IPS-20b (cell line): Measurements from ENCODE around the gene CELF5.
"Not testable (repeated sequence)": the region's sequence is repeated elsewhere in the genome, so short reads cannot be mapped to it uniquely, and the experiment has no call there.

Experiments used
- H3K27ac ChIP-seq: one replicate; pipeline ENCODE4 v1.5.1; 2013; ENCODE audit warnings: low read length
- H3K27me3 ChIP-seq: 2 replicates; pipeline ENCODE4 v1.6.1; 2013; ENCODE audit warnings: mild to moderate bottlenecking, low read length, inconsistent platforms; ENCODE audit not compliant: insufficient read depth
- H3K36me3 ChIP-seq: 2 replicates; pipeline ENCODE4 v1.6.1; 2013; ENCODE audit warnings: low read depth, mild to moderate bottlenecking, inconsistent platforms, low read length, moderate library complexity; ENCODE audit not compliant: insufficient read depth
- H3K4me1 ChIP-seq: 2 replicates; pipeline ENCODE4 v1.6.1; 2013; ENCODE audit warnings: mild to moderate bottlenecking, control low read depth, inconsistent platforms, low read length, moderate library complexity; ENCODE audit not compliant: insufficient read depth
- H3K4me3 ChIP-seq: 2 replicates; pipeline ENCODE4 v1.5.1; 2013; ENCODE audit warnings: mild to moderate bottlenecking, low read length, inconsistent platforms
- H3K9ac ChIP-seq: 2 replicates; pipeline ENCODE4 v1.6.1; 2013; ENCODE audit warnings: low read depth, mild to moderate bottlenecking, inconsistent platforms, low read length, moderate library complexity
- H3K9me3 ChIP-seq: 2 replicates; pipeline ENCODE4 v1.6.1; 2013; ENCODE audit warnings: mild to moderate bottlenecking, low read depth, low read length, inconsistent platforms; ENCODE audit not compliant: insufficient read depth

Gene CELF5

GRCh38 chr19:3193256-3194105 lies 31.0 kb upstream of the CELF5 start:
- no peaks in the 10 kb centered on the region for H3K27me3 ChIP-seq
- H3K27ac ChIP-seq, result no peak overlapping the region
- no peak overlapping the region for H3K9ac ChIP-seq
- H3K4me3 ChIP-seq, result no peak overlapping the region
- peaks cover 24% of the 10 kb centered on the region for H3K36me3 ChIP-seq
- no peaks in the 10 kb centered on the region for H3K9me3 ChIP-seq
- no peaks in the 10 kb centered on the region for H3K4me1 ChIP-seq

- Histone ChIP-seq H3K4me3 (no peak overlapping the region), H3K9me3 (no peaks in the 10 kb centered on the region), H3K27ac (no peak overlapping the region), H3K36me3 (peaks cover 19% of the 10 kb centered on the region), H3K4me1 (no peaks in the 10 kb centered on the region), H3K9ac (no peak overlapping the region), H3K27me3 (no peaks in the 10 kb centered on the region)
Observed at GRCh38 chr19:3194106-3195087, 30.1 kb upstream of the CELF5 start.

GRCh38 chr19:3196064-3196932 lies 28.2 kb upstream of the CELF5 start:
- H3K9me3 ChIP-seq, result no peaks in the 10 kb centered on the region
- H3K4me1 ChIP-seq, result no peaks in the 10 kb centered on the region
- H3K27ac ChIP-seq, result no peak overlapping the region
- H3K27me3 ChIP-seq, result no peaks in the 10 kb centered on the region
- no peak overlapping the region for H3K9ac ChIP-seq
- no peak overlapping the region for H3K4me3 ChIP-seq
- peaks cover 24% of the 10 kb centered on the region for H3K36me3 ChIP-seq

GRCh38 chr19:3196933-3197205 lies 27.6 kb upstream of the CELF5 start:
- H3K4me3 ChIP-seq, result no peak overlapping the region
- H3K9ac ChIP-seq, result no peak overlapping the region
- peaks cover 24% of the 10 kb centered on the region for H3K36me3 ChIP-seq
- H3K4me1 ChIP-seq, result no peaks in the 10 kb centered on the region
- H3K9me3 ChIP-seq, result no peaks in the 10 kb centered on the region
- H3K27me3 ChIP-seq, result no peaks in the 10 kb centered on the region
- H3K27ac ChIP-seq, result no peak overlapping the region

GRCh38 chr19:3198901-3199700 lies 25.4 kb upstream of the CELF5 start:
- Histone ChIP-seq H3K4me3 (no peak overlapping the region), H3K36me3 (peaks cover 24% of the 10 kb centered on the region), H3K27me3 (no peaks in the 10 kb centered on the region), H3K9ac (no peak overlapping the region), H3K4me1 (no peaks in the 10 kb centered on the region), H3K9me3 (no peaks in the 10 kb centered on the region), H3K27ac (no peak overlapping the region)

GRCh38 chr19:3201072-3201700 lies 23.3 kb upstream of the CELF5 start:
- no peak overlapping the region for H3K27ac ChIP-seq
- H3K4me1 ChIP-seq, result no peaks in the 10 kb centered on the region
- H3K9me3 ChIP-seq, result no peaks in the 10 kb centered on the region
- peaks cover 14% of the 10 kb centered on the region for H3K36me3 ChIP-seq
- no peaks in the 10 kb centered on the region for H3K27me3 ChIP-seq
- no peak overlapping the region for H3K9ac ChIP-seq
- H3K4me3 ChIP-seq, result no peak overlapping the region

- H3K9me3 ChIP-seq, result no peaks in the 10 kb centered on the region
- no peak overlapping the region for H3K9ac ChIP-seq
- no peaks in the 10 kb centered on the region for H3K27me3 ChIP-seq
- no peak overlapping the region for H3K27ac ChIP-seq
- H3K4me3 ChIP-seq, result no peak overlapping the region
- H3K36me3 ChIP-seq, result peaks cover 21% of the 10 kb centered on the region
- H3K4me1 ChIP-seq, result no peaks in the 10 kb centered on the region
Observed at GRCh38 chr19:3201911-3202310, 22.6 kb upstream of the CELF5 start.

GRCh38 chr19:3202346-3202745 lies 22.1 kb upstream of the CELF5 start:
- Histone ChIP-seq H3K9me3 (no peaks in the 10 kb centered on the region), H3K36me3 (peaks cover 25% of the 10 kb centered on the region), H3K4me1 (no peaks in the 10 kb centered on the region), H3K27me3 (no peaks in the 10 kb centered on the region), H3K27ac (no peak overlapping the region), H3K4me3 (no peak overlapping the region), H3K9ac (no peak overlapping the region)

GRCh38 chr19:3202895-3203294 lies 21.6 kb upstream of the CELF5 start:
- not testable (repeated sequence) for H3K27ac ChIP-seq, H3K4me3 ChIP-seq, H3K27me3 ChIP-seq, H3K4me1 ChIP-seq, H3K9me3 ChIP-seq, H3K9ac ChIP-seq
- H3K36me3 ChIP-seq, result peaks cover 29% of the 10 kb centered on the region

- H3K9ac ChIP-seq, result no peak overlapping the region
Observed at GRCh38 chr19:3203805-3204645, 20.4 kb upstream of the CELF5 start.

More at GRCh38 chr19:3203805-3204645, 20.4 kb upstream of the CELF5 start:
- no peak overlapping the region for H3K27ac ChIP-seq
- H3K36me3 ChIP-seq, result peaks cover 25% of the 10 kb centered on the region
- no peaks in the 10 kb centered on the region for H3K9me3 ChIP-seq
- no peak overlapping the region for H3K4me3 ChIP-seq
- no peaks in the 10 kb centered on the region for H3K4me1 ChIP-seq
- no peaks in the 10 kb centered on the region for H3K27me3 ChIP-seq
